ENCODE measurements around the gene CCDC32.

CCDC32 gene

DNA sequence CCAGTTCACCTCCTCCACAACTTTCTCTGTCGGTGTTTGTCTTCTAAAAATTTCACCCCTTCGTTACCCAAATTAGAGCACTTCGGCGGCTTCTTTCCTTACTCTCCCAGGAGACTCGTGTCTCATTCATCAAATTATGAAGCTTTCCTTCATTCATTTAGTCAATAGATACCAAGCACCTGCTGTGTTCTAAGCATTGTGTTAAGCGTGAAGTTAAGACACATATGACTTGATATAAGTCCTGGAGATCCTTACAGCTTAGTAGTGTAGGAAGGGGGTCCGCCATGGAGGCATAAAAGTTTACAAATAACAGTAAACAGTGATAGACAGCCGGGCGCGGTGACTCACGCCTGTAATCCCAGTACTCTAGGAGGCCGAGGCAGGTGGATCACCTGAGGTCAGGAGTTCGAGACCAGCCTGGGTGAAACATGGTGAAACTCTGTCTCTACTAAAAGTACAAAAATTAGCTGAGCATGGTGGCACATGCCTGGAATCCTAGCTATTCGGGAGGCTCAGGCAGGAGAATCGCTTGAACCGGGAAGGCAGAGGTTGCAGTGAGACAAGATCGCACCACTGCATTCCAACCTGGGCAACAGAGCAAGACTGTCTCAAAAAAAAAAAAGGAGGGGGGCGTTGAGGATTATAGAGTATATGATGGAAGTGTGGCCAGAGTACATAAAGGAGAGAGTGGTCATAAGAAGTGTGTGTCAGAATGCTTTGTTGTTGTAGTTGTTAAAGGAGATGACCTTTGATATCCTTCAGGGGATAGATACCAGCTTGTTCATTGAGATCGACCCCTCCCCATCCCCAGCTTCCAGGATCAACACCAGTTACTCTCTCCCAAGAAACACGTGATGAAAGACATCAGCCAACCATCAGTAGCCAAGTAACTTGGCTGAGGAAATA is 744 bp upstream of the CCDC32 start:
- no peak for DNase-seq

DNA sequence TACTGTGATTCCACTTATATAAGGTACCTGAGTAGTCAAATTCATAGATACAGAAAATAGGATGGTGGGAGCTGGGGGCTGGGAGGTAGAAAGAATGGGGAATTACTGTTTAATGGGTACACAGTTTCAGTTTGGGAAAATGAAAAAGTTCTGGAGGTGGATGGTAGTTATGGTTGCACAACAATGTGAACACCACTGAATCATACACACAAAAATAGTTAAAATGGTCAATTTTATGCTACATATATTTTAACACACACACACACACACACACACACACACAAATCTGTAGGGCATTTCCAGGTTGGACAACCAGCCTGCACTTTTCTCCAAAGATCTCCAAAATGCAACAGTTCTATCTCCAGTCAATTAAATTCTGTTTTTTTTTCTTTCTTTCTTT is 1.4 kb downstream of the CCDC32 start:
- peak in 1 of 4 experiments; percentile 14 for DNase-seq

DNA sequence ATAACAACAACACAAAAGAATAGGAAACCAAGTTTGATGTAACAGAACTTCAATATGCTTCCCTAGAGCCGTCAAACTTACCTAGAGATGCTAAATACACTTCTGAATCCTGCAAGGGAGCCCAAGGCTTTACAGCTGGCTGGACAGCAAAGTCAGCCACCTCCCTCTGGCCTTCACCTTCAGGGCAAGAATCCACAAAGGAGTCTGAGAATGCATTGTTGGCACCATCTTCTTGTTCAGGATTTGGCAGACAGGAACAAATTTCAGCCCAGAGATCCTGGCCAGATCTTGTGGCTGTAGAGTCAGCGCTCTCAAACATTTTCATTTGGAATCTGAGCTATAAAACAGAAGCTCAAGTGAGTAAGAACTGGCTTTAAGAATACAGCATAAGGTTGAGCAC is 2.2 kb downstream of the CCDC32 start:
- DNase-seq, result no peak

DNA sequence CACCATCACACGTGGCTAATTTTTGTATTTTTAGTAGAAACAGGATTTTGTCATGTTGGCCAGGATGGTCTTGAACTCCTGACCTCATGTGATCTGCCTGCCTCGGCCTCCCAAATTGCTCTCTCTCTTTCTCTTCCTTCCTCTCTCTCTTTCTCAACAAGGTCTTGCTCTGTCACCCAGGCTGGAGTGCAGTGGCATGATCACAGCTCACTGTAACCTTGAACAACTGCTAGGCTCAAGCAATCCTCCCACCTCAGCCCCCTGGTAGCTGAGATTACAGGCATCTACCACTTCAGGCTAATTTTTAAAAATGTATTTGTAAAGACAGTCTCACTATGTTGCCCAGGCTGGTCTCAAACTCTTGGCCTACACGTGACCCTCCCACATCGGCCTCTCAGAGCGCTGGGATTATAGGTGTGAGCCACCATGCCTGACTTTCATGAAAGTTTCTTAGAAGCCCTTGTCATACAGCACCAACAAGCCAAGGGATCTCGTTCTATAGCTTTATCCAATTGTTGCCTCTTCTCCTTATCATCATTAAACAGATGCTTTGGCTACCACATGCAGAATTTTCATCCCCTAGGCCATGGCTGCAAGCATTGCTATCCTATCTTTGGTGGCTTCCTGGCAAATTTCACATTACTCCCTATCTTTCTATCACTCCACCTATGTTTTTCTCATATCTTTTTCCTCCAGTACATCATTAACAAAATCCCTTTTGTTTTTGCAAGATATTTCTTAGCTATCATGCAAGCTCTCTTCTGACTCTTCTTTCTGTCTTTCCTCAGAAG is 5.7 kb downstream of the CCDC32 start:
- DNase-seq, result no peak

DNA sequence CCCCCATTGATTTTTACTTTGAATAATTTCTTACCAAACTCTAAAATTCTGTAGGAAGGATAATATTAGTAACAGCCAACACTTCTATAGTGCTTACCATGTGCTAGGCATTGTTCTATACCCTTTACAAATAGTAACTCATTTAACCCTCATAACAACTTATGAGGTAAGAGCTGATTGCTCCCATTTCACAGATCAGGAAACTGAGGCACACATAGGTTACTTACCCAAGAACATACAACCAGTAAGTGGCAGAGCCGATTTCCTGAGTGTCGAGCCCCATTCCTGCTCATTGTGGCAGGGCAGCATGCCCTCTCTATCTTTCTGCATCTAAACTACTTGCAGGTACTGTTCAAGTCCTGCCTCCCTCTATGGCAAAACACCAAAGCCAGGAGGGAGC is 9.0 kb downstream of the CCDC32 start:
- no peak for DNase-seq

DNA sequence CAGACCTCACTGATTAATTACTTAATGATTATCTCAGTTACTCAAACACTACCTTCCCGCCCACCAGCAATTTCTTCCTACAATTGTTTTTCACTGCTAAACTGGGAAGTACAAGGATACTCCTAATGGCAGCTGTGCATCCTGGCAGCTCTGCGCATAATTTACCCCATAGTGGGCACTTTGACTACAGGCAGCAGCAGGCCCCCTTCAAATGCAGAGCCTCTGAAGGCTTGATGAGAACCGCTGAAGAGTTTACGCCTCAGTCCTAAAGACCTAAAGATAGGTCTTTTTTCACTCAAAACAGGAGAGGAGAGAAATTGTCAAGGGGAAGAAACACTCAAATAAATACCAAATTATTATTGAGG is 10.7 kb downstream of the CCDC32 start:
- no peak for DNase-seq

DNA sequence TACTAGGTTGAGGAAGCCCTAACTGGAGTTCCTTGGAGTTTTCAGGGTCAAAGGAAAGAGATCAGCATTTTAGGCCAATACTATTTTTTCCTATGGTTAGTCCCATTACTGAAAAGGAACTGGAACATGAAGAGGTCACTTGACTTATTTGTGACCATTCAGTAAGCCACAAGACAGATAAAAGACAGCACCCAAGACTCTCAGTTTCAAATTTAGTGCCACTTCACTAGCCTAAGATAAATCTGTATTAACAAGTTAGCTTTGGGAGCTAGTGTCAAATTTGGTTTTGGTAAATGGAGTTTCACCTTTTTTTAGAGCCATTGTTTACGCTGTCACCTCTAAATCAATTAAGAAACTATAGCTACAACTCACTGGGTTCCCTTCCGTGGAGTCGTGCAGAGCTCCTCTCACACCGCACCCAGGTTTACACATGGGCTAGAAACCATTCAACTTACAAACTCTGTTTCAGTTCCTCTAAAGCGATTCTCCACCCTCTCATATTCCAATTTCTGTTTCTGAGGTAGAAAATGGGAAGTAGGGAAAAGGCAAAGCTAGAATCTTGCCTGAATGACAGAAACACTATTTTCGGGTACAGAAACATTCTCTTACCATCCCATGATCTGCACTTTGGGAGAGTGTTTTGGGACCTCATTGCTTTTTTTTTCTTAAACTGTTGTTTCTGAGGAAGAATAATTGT is 14.4 kb downstream of the CCDC32 start:
- DNase-seq, result peak; percentile 64 to 88 (median 78)

DNA sequence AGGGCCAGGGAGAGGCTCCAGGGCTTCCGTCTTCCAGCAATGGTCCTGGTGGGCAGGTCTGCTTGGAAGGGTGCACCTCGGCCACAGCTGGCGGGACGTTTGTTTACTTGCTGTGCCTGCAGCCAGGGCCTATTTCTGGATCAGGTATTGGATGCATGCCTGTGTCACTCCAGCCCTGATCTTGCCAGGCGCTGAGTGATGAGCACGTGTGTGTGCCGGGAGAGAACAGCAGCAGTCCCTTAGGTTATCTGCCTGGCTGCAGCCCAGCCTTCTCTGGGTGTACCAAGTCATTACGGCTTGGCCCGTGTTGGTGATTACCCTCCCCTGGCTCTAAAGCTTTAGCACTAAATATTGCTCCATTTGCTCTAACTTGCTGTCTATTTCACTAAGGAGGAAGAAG is 14.9 kb downstream of the CCDC32 start:
- no peak for DNase-seq

DNA sequence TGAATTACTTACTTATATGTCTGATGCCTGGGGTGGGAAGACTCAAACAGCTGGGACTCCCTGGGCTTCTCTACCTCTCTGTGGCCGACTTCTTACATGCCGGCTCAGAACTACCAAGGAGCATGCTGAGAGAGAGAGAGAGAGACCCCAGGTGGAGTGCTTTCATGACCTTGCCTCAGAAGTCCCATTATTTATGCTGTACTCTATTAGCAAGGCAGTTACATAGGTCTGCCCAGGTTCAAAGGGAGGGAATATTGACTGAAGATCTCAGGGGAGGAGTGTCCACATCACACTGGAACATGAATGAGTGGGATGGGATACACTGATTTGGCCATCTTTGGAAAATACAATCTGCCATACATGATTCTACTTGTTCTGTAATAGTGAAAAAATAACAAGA is 16.2 kb downstream of the CCDC32 start:
- DNase-seq, result no peak

DNA sequence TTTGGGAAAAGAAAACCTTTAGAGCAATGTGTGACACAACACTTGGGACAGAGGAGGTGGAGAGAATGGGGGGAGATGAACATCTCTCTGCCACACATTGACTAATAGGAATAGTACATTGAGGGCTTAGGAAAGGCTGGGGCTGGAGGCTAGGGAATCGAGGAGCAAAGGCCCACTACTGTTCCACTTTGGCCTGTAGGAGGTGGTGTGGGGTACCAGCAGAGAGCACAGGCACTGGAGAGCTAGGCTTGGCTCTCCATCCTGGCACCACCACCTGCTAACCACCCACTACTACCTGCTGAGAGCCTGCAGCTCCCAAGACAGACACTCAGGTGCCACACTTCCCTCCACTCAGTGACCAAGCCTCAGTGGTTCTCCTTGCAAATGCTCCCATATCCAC is 19.4 kb downstream of the CCDC32 start:
- no peak for DNase-seq

DNA sequence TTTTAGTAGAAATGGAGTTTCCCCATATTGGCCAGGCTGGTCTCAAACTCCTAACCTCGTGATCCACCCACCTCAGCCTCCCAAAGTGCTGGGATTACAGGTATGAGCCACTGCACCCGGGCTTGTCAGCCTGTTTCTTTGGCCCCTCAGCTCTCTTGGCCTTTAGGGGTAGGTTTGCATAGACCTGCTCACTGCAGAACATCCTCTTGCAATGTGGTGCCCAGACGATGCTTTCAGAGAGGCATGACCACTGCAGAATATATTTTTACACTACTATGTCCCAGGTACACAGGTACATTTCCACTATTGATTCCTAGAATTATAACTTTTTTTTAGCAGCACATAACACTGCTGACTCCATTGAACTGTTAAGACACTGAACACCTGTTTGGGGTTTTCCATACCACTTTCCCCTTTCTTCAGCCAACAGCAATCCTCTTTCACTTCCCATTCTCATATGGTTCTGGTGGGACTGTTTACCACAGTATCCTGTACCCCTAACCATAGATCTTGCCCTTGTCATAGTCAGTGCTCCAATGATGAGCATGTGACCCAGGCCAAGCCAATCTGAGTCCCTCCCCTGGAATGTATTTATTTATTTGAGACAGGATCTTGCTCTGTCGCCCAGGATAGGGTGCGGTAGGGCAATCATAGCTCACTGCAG is 21.1 kb downstream of the CCDC32 start:
- DNase-seq, result peak in 1 of 4 experiments; percentile 14

DNA sequence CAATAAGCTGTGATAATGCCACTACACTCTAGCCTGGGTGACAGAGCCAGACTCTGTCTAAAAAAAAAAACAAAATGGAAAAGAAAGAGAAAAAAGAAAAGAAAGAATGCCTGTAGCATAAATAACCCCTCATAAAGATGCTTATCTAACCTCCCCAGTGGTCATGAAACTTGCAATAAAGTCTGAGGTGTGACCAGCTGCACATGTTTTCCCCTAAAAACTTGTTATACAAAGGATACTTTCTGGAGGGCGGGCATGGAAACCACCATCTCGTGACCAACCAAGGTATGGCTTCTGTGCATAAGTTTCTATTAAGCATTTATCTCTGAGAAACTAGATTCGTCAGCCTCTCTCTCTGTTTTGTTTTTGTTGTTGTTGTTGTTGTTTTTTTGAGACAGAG is 21.8 kb downstream of the CCDC32 start:
- DNase-seq, result no peak

DNA sequence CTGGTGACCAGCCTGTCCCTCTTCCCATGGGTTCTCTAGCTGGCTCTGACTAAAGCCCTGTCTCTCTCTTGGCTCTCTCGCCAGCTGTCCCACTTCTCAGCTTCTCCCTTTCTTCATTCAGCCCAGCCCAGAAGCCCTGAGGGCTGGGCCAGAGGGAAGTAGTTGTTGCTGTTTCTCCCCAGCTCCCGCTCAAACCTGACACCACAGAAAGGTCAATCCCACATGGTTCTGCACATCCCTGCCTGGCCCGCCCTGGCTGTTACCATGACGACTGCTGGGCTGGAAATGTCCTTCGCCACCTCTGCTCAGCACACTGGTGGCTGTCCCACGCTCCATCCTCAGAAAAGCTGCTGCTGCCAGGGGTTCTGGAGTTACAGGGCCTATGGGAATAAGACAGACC is 25.9 kb downstream of the CCDC32 start:
- DNase-seq, result no peak

DNA sequence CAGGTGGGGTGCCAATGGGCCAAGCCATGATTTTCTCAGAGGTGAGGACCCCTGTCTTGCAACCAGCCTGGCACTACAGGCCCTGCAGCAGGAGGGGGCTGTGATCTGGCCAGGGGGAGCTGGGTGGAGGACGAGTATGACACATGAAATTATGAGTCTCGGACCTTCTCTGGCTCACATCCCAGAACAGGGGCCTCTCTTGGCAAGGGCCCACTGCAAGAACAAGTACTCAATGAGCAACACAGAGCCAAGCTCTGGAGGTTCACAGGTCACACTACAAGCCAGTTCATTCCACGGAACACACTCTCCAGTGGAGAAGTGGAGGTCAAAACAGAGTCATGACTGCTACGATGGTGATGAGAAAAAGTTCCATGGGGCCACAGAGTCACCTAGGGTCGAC is 28.3 kb downstream of the CCDC32 start:
- DNase-seq, result no peak

DNA sequence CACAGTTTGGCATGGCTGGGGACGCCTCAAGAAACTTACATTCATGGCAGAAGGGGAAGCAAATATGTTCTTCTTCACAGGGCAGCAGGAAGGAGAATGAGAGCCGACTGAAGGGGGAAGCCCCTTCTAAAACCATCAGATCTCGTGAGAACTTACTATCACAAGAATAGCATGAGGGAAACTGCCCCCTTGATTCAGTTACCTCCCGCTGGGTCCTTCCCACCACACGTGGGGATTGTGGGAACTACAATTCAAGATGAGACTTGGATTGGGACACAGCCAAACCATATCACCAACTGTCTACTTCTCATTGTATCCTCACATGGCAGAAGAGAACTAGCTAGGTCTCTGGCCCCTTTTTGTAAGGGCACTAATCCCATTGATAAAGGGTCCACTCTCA is 30.5 kb downstream of the CCDC32 start:
- DNase-seq, result peak in 1 of 4 experiments; percentile 11

DNA sequence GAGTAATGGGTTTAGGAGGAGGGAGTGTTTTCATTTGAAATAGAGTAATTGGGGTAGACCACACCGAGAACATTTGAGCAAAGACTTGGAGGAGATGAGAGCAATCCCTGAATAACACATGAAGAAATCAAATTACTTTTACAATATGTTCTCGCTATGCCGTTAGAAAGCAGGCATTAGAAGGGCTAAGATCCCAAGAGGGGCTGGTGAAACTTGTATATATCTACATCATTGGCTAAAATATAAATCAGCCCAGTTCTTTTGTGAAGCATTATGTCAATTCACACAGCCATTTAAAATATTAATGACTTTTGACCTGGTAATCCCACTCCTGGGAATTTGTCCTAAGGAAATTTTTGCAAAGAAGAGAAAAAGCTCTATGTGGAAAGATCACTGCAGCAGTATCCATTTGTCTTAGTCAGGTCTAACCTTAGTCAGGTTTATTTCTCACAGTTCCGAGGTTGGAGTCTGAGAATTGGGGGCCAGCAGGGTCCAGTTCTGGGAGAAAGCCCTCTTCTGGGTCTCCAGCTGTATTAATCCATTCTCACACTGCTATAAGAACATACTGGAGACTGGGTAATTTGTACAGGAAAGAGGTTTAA is 31.0 kb downstream of the CCDC32 start:
- DNase-seq, result no peak

DNA sequence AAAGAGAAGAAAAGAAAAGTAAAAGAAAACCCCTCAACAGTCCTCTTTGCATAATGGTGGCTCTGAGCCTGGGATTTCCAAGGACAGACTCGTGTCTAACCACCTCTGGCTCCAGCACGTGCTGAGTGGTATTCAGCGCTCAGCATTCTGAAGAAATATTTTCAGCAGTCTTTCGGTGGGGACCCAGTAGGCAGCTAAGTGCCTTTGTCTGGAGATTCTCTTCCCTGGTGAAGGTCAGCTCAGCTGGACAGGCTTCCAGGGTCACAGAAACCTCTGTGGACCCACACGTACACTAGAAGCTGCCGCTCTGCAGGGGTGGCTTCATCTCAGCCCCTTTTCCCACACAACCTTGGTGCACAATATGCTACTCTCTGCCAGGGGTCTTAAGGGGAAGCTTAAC is 36.0 kb downstream of the CCDC32 start:
- DNase-seq, result no peak

DNA sequence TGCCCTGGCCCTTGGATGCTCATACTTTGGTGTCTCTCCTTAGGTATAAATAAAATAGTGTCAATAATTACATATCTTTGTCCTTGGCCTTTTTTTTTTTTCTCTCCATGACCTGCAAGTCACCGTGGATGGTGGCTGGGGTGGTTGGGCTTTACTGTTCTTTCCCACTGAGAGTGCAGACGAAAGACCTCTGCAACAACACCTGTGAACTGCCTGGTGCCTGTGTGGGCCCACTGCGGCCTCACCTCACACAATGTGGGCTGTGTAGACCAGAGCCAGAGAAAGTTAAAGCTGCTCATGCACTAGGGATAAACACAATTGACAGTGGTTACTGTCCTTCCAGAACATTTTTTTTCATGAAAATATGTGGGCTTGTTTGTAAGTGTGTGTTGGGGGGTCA is 39.0 kb downstream of the CCDC32 start:
- no peak for DNase-seq

DNA sequence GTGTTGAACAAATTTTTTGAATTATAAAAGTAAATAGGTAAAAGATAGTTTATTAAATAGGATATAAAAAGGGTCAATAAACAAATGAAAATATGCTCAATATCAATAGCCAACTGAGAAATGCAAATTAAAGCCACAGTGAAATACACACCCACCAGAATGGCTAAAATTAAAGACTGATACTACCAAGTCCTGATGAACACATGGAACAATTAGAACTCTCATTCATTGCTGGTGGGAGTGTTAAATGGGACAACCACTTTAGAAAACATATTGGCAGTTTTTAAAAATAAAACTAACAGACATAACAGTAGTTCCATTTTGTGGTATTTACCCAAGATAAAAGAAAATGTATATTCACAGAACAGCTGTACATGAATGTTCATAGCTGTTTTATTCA is 41.2 kb downstream of the CCDC32 start:
- DNase-seq, result no peak

DNA sequence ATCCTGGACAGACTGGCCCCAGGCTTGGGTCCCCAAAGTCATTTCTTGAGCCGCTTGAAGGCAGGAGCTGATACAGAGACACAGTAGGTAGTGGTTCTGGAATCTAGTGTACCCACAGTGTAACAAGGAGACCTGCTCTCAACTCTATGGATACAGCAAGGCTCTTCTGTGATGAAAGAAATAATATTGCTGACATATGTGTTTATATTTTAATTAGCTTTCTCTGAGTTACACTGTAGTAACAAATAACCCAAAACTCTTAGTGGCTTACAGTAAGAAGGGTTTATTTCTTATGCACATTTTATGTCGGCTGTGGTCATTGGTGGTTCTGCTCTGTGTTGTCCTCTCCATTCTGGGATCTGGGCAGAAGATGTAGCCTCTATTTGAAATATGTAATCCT is 48.5 kb downstream of the CCDC32 start:
- DNase-seq, result no peak

DNA sequence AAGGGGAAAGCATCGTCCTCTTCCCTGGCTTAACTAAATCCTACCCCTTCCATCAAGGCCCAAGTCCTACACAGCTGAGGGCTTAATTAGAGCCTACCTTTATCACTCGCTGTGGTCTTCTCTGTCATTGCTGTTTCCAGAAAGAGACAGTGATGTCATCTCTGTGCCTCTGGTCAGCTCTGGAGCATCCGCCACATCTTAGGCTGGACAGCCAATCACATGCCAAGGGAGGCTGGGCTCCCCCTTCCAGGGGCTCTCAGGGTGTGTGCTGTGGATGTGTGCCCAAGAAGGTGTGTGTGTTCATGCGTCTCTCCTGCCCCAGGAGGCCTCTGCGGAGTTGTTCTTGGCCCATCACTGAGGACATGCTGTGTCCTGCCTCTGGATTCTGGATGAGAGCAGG is 51.2 kb downstream of the CCDC32 start:
- DNase-seq, result no peak

DNA sequence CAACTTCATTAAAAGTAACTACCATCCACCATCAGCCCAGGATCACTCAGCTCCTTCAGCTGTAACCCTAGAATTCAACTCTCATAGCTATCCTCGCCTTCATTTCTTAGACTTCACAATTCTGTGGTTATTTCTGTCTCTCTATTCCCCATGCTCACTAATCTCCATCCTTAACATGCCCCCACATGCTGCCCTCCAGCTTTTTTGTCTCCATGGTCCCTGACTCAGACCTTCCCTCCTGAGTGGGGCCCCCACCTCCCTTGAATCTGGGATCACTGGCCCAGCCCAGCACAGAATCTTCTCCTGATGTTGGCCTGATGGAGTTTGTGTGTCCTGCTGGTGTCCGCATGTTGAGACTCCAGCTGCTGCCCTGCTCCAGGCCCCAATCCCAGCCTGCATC is 52.4 kb downstream of the CCDC32 start:
- DNase-seq, result no peak
